ENCODE results near the gene RIMS4.

- TF ChIP-seq CTCF (IDR thresholded peaks at IDR 0.05) (no peak), POLR2A (IDR thresholded peaks at IDR 0.05) (no peak)
Measured at GRCh38 chr20:44727651-44728050, 82.7 kb downstream of the RIMS4 start.
